GM23338 (cell line): ENCODE results near the gene MAPK8IP2. TPM values are rescaled to one million over a fixed set of nuclear protein-coding genes. Genes with fewer than 3 reads are reported as not detected.

Source experiments
- ATAC-seq: fragments of 200-7000 bp; cut with Tn5 transposase; 3 replicates; pipeline ENCODE4 v1.9.1; 2020
- DNase-seq: peaks from one replicate; pipeline ENCODE4 v3.0.0-alpha.2; 2015; ENCODE audit warnings: low spot score
- H2AFZ ChIP-seq: fragments of 200-600 bp; sonication (generic); 2 replicates; pipeline ENCODE4 v1.8.0; 2016; ENCODE audit warnings: antibody characterized with exemption, mild to moderate bottlenecking, moderate library complexity
- H3F3A ChIP-seq: fragments of 200-600 bp; sonication (generic); replicated peaks from 2 replicates; pipeline ENCODE4 v1.8.0; 2017; ENCODE audit warnings: antibody characterized with exemption, mixed run types, low read depth
- H3K27ac ChIP-seq: fragments of 200-600 bp; sonication (generic); 2 replicates; pipeline ENCODE4 v1.6.1; 2016; ENCODE audit warnings: low read depth
- H3K27me3 ChIP-seq: fragments of 200-600 bp; sonication (generic); 2 replicates; pipeline ENCODE4 v1.8.0; 2016; ENCODE audit warnings: mild to moderate bottlenecking, mixed run types, moderate library complexity; ENCODE audit not compliant: insufficient read depth
- H3K36me3 ChIP-seq: fragments of 200-600 bp; sonication (generic); 2 replicates; pipeline ENCODE4 v1.8.0; 2016; ENCODE audit warnings: mild to moderate bottlenecking; ENCODE audit not compliant: insufficient read depth
- H3K4me1 ChIP-seq: fragments of 200-600 bp; sonication (generic); 2 replicates; pipeline ENCODE4 v1.8.0; 2016; ENCODE audit warnings: mild to moderate bottlenecking, moderate library complexity; ENCODE audit not compliant: insufficient read depth
- H3K4me2 ChIP-seq: fragments of 200-600 bp; sonication (generic); 2 replicates; pipeline ENCODE4 v1.7.1; 2017; ENCODE audit warnings: mixed run types
- H3K4me3 ChIP-seq: fragments of 200-600 bp; sonication (generic); 2 replicates; pipeline ENCODE4 v1.6.1; 2016; ENCODE audit warnings: mixed run types
- H3K79me2 ChIP-seq: fragments of 200-600 bp; sonication (generic); replicated peaks from 2 replicates; pipeline ENCODE4 v1.8.0; 2017; ENCODE audit warnings: mild to moderate bottlenecking; ENCODE audit not compliant: insufficient read depth
- H3K9me2 ChIP-seq: fragments of 200-600 bp; sonication (generic); 2 replicates; pipeline ENCODE4 v1.8.0; 2017; ENCODE audit not compliant: insufficient read depth
- H4K20me1 ChIP-seq: fragments of 200-600 bp; sonication (generic); replicated peaks from 2 replicates; pipeline ENCODE4 v1.8.0; 2017; ENCODE audit warnings: mild to moderate bottlenecking; ENCODE audit not compliant: insufficient read depth
- H3K27ac Mint-ChIP-seq: 2 replicates; pipeline ENCODE4 v1.8.0; 2020; ENCODE audit warnings: inconsistent platforms, mild to moderate bottlenecking, moderate library complexity, mixed read lengths
- H3K27me3 Mint-ChIP-seq: 3 replicates; pipeline ENCODE4 v1.8.0; 2022; ENCODE audit warnings: low read depth, mild to moderate bottlenecking, moderate library complexity, mixed read lengths, inconsistent platforms; ENCODE audit not compliant: insufficient read depth, poor library complexity
- H3K36me3 Mint-ChIP-seq: 3 replicates; pipeline ENCODE4 v1.8.0; 2021; ENCODE audit warnings: low read depth, mild to moderate bottlenecking, inconsistent platforms, moderate library complexity, mixed read lengths
- H3K4me1 Mint-ChIP-seq: 3 replicates; pipeline ENCODE4 v1.8.0; 2020; ENCODE audit warnings: mild to moderate bottlenecking, inconsistent platforms, mixed read lengths
- H3K4me3 Mint-ChIP-seq: 3 replicates; pipeline ENCODE4 v1.8.0; 2021; ENCODE audit warnings: moderate library complexity, mild to moderate bottlenecking, inconsistent platforms, mixed read lengths
- H3K9me3 Mint-ChIP-seq: 3 replicates; pipeline ENCODE4 v1.8.0; 2020; ENCODE audit warnings: moderate library complexity, mild to moderate bottlenecking, inconsistent platforms, mixed read lengths
- CREB1 ChIP-seq: fragments of 250-450 bp; sonication (Bioruptor Pico); IDR thresholded peaks from 2 replicates; pipeline ENCODE4 v1.5.0; 2020; ENCODE audit warnings: low read depth, mild to moderate bottlenecking, moderate library complexity
- CTCF ChIP-seq, 2 experiments: fragments of 200-600 bp in 1 of 2; sonication (generic) in 1 of 2; conservative IDR thresholded peaks; 2 replicates each; pipeline versions ENCODE4 v1.5.1 to v1.6.1; 2016 to 2017; ENCODE audit warnings: antibody characterized with exemption in 2 of 2, low read depth in 2 of 2, mild to moderate bottlenecking in 2 of 2, moderate library complexity in 1 of 2
- ETS1 ChIP-seq: IDR thresholded peaks from 2 replicates; pipeline ENCODE4 v1.6.1; 2016; ENCODE audit warnings: antibody characterized with exemption
- EZH2 ChIP-seq: fragments of 200-600 bp; sonication (generic); IDR thresholded peaks from one replicate; pipeline ENCODE4 v1.8.0; 2017; ENCODE audit warnings: antibody characterized with exemption, mild to moderate bottlenecking, low read depth; ENCODE audit not compliant: unreplicated experiment
- EZH2phosphoT487 ChIP-seq: fragments of 200-600 bp; sonication (generic); IDR thresholded peaks from one replicate; pipeline ENCODE4 v1.8.1; 2018; ENCODE audit warnings: antibody characterized with exemption; ENCODE audit not compliant: unreplicated experiment
- JUNB ChIP-seq: IDR thresholded peaks from one replicate; pipeline ENCODE4 v1.6.1; 2016; ENCODE audit warnings: antibody characterized with exemption; ENCODE audit not compliant: unreplicated experiment
- NANOG ChIP-seq: IDR thresholded peaks from 2 replicates; pipeline ENCODE4 v1.6.1; 2016; ENCODE audit warnings: antibody characterized with exemption, borderline replicate concordance
- POLR2AphosphoS5 ChIP-seq: IDR thresholded peaks from 2 replicates; pipeline ENCODE4 v1.6.1; 2016; ENCODE audit warnings: antibody characterized with exemption, low read depth
- REST ChIP-seq: IDR thresholded peaks from one replicate; pipeline ENCODE4 v1.6.1; 2018; ENCODE audit warnings: antibody characterized with exemption; ENCODE audit not compliant: unreplicated experiment
- STAT1 ChIP-seq: IDR thresholded peaks from one replicate; pipeline ENCODE4 v1.6.1; 2016; ENCODE audit warnings: antibody characterized with exemption; ENCODE audit not compliant: unreplicated experiment
- ZNF114 ChIP-seq: fragments of 250-450 bp; sonication (Bioruptor Pico); IDR thresholded peaks from 2 replicates; pipeline ENCODE4 v1.5.0; 2020; ENCODE audit warnings: mild to moderate bottlenecking, moderate library complexity
- ZNF331 ChIP-seq: fragments of 250-450 bp; sonication (Bioruptor Pico); IDR thresholded peaks from 2 replicates; pipeline ENCODE4 v1.5.0; 2020; ENCODE audit warnings: low read depth, mild to moderate bottlenecking, moderate library complexity
- ZNF462 ChIP-seq: fragments of 250-450 bp; sonication (Bioruptor Pico); IDR thresholded peaks from 2 replicates; pipeline ENCODE4 v1.5.0; 2020; ENCODE audit warnings: mild to moderate bottlenecking, moderate library complexity
- polyA plus RNA-seq: library from polyadenylated mRNA; unstranded; fragments of >200 nt; fragmentation: Nextera tagmentation; extraction: Ambion mirVana; gene quantifications from 2 replicates; pipeline ENCODE4 v1.2.1, GENCODE V29; 2016
- total RNA-seq: library from RNA; depleted of rRNA; stranded (reverse); fragments of >200 nt; shearing (Covaris generic); gene quantifications from 2 replicates; pipeline ENCODE4 v1.2.3, GENCODE V29; 2014

MAPK8IP2 gene
- total and polyA plus RNA-seq, 2 experiments from 2014 or later, result 0.15 to 3.5 TPM

GRCh38 chr22:50607659-50608020 is 7.0 kb downstream of the MAPK8IP2 start:
- Histone ChIP-seq H3K4me1 (no peaks in the 10 kb centered on the region), H3K4me3 (no peak overlapping the region), H2AFZ (no peak overlapping the region), H4K20me1 (no peaks in the 10 kb centered on the region; the same call in 1 of the 2 replicates), H3K79me2 (no peaks in the 10 kb centered on the region), H3K27ac (no peak overlapping the region), H3K36me3 (no peaks in the 10 kb centered on the region), H3F3A (no peaks in the 10 kb centered on the region), H3K27me3 (peaks cover 40% of the 10 kb centered on the region), H3K9me2 (no peaks in the 10 kb centered on the region), H3K4me2 (no peak overlapping the region)
- Mint-ChIP-seq H3K4me1 (peaks cover 6% of the 10 kb centered on the region; the same call in 2 of the 3 replicates), H3K27ac (no peak overlapping the region), H3K27me3 (peaks cover 47% of the 10 kb centered on the region), H3K4me3 (no peak overlapping the region), H3K36me3 (no peaks in the 10 kb centered on the region), H3K9me3 (no peaks in the 10 kb centered on the region)
- TF ChIP-seq EZH2 (no peak), NANOG (no peak), CTCF (conservative IDR thresholded peaks at IDR 0.05; ENCODE audit: low read depth in 2 of 2) (no peak), CREB1 (no peak), POLR2AphosphoS5 (no peak), REST (no peak), ZNF331 (CRISPR knock-in tag) (no peak), JUNB (no peak), ZNF114 (CRISPR knock-in tag) (no peak), ETS1 (no peak), STAT1 (no peak), EZH2phosphoT487 (no peak), ZNF462 (CRISPR knock-in tag) (no peak)
- ATAC-seq (no peak), DNase-seq (no peak)
